Caco-2 (cell line): ENCODE measurements around the gene FOXA1. TPM values are rescaled to one million over a fixed set of nuclear protein-coding genes. Genes with fewer than 3 reads are reported as not detected.
"Not testable (repeated sequence)": the region's sequence is repeated elsewhere in the genome, so short reads cannot be mapped to it uniquely, and the experiment has no call there.

ENCODE experiments used
- BruUV-seq: library from RNA; stranded (reverse); fragments of 400-500 nt; replicated peaks from 2 replicates; lab custom pipeline; 2021; lab: Mats Ljungman, UMichigan
- CTCF ChIA-PET: fragments of 300-600 bp; sonication (Branson Sonifier 250); formaldehyde crosslinking; loops from one replicate; lab custom pipeline; 2022; ENCODE audit warnings: antibody characterized with exemption; lab: Charles Lee
- POLR2A ChIA-PET: fragments of 300-600 bp; sonication (Branson Sonifier 250); formaldehyde crosslinking; loops from one replicate; lab custom pipeline; 2022; ENCODE audit warnings: antibody characterized with exemption; lab: Charles Lee
- DNase-seq, 2 experiments: peaks; one replicate each; pipeline versions ENCODE4 v3.0.0 to v3.0.0-alpha.2; 2020 to 2022
- H3K27me3 ChIP-seq: replicated peaks from 2 replicates; pipeline ENCODE4 v1.6.0; 2011; ENCODE audit warnings: low read length; ENCODE audit not compliant: control insufficient read depth, insufficient read depth
- H3K36me3 ChIP-seq: 2 replicates; pipeline ENCODE4 v1.5.1; 2011; ENCODE audit warnings: low read length; ENCODE audit not compliant: control insufficient read depth, insufficient read depth
- H3K4me1 ChIP-seq: fragments of 250-450 bp; sonication (Bioruptor Pico); 2 replicates; pipeline ENCODE4 v1.5.1; 2020; ENCODE audit warnings: mild to moderate bottlenecking
- H3K4me3 ChIP-seq: 2 replicates; pipeline ENCODE4 v1.5.1; 2011; ENCODE audit warnings: low read depth, mild to moderate bottlenecking, control low read depth, low read length
- H3K9me3 ChIP-seq: fragments of 250-450 bp; sonication (Bioruptor Pico); 2 replicates; pipeline ENCODE4 v1.5.1; 2020; ENCODE audit warnings: mild to moderate bottlenecking, moderate library complexity
- H3K27ac Mint-ChIP-seq: one replicate; pipeline ENCODE4 v1.8.0; 2022; ENCODE audit warnings: mixed read lengths; ENCODE audit not compliant: unreplicated experiment
- H3K27me3 Mint-ChIP-seq: one replicate; pipeline ENCODE4 v1.8.0; 2022; ENCODE audit warnings: mixed read lengths; ENCODE audit not compliant: insufficient read depth, unreplicated experiment
- H3K36me3 Mint-ChIP-seq: one replicate; pipeline ENCODE4 v1.8.0; 2022; ENCODE audit warnings: mild to moderate bottlenecking, mixed read lengths; ENCODE audit not compliant: insufficient read depth, unreplicated experiment
- H3K4me1 Mint-ChIP-seq: one replicate; pipeline ENCODE4 v1.8.0; 2022; ENCODE audit warnings: low read depth, mixed read lengths; ENCODE audit not compliant: unreplicated experiment
- H3K4me3 Mint-ChIP-seq: one replicate; pipeline ENCODE4 v1.8.0; 2022; ENCODE audit warnings: mild to moderate bottlenecking, moderate library complexity, mixed read lengths; ENCODE audit not compliant: unreplicated experiment
- H3K9me3 Mint-ChIP-seq: one replicate; pipeline ENCODE4 v1.8.0; 2022; ENCODE audit warnings: mixed read lengths; ENCODE audit not compliant: unreplicated experiment
- intact Hi-C: fragments of 100-400 bp; cut with micrococcal nuclease; formaldehyde crosslinking; loops from one replicate; pipeline ENCODE4 v1.10.0; 2022; ENCODE audit not compliant: unreplicated experiment
- total RNA-seq: library from RNA; stranded (reverse); gene quantifications from 2 replicates; pipeline ENCODE4 v1.2.3, GENCODE V29; 2022
- TF ChIP-seq, protein P1 (sequence below), 2 experiments: fragments of 200-600 bp in 1 of 2; IDR thresholded peaks; 1 replicate in 1 of 2; 2 replicates in 1 of 2; pipeline versions ENCODE4 v1.5.1 to v1.8.0; 2011 to 2022; ENCODE audit warnings: antibody characterized with exemption in 1 of 2, control low read depth in 1 of 2, inconsistent platforms in 1 of 2, low read depth in 1 of 2, low read length in 1 of 2, mild to moderate bottlenecking in 1 of 2, moderate library complexity in 1 of 2; ENCODE audit not compliant: insufficient read depth in 1 of 2, severe bottlenecking in 1 of 2, unreplicated experiment in 1 of 2

The FOXA1 gene
- total RNA-seq, 1 experiment from 2014 or later = 271 TPM

DNA sequence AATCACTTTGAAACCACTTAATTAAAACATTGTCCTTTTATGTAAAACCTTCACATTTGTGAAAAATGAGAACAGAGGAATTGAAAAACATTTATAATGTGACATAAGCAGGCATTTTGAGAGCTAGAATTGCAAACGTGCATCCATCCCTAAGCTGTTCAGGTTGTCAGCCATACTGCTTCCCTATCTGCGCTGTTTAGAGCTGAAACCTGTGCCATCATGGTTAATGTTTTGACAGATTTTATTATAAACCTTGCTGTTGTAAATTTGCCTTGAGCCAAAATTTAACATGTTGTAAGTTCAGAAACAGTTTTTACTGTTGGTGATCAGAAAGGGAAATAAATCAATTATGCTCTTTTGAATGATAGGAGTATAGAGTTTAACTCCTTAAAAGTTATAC lies 31.9 kb downstream of the FOXA1 start:
- TF ChIP-seq, protein P1, sequence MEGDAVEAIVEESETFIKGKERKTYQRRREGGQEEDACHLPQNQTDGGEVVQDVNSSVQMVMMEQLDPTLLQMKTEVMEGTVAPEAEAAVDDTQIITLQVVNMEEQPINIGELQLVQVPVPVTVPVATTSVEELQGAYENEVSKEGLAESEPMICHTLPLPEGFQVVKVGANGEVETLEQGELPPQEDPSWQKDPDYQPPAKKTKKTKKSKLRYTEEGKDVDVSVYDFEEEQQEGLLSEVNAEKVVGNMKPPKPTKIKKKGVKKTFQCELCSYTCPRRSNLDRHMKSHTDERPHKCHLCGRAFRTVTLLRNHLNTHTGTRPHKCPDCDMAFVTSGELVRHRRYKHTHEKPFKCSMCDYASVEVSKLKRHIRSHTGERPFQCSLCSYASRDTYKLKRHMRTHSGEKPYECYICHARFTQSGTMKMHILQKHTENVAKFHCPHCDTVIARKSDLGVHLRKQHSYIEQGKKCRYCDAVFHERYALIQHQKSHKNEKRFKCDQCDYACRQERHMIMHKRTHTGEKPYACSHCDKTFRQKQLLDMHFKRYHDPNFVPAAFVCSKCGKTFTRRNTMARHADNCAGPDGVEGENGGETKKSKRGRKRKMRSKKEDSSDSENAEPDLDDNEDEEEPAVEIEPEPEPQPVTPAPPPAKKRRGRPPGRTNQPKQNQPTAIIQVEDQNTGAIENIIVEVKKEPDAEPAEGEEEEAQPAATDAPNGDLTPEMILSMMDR (IDR thresholded peaks at IDR 0.05; ENCODE audit: insufficient read depth in 1 of 2, low read depth in 1 of 2, low read length in 1 of 2, severe bottlenecking in 1 of 2, unreplicated experiment in 1 of 2) = no peak
- Histone ChIP-seq H3K4me1 (peaks cover 56% of the 10 kb centered on the region), H3K4me3 (no peak overlapping the region), H3K9me3 (no peaks in the 10 kb centered on the region), H3K27me3 (no peaks in the 10 kb centered on the region), H3K36me3 (peaks cover 2% of the 10 kb centered on the region; the same call in 1 of the 2 replicates)
- peak overlapping the region; percentile 54 for H3K27ac Mint-ChIP-seq
- peaks cover 23% of the 10 kb centered on the region for H3K4me1 Mint-ChIP-seq
- ChIA-PET POLR2A (interaction anchor here (1.5 to 1.8 kb wide), 2 partner anchors 22 to 25 kb away, joined by 5 to 7 read pairs; no protein-coding TSS in a partner anchor), CTCF (interaction anchor here (1.0 kb wide), 1 partner anchor 20 kb away, joined by 3 read pairs; no protein-coding TSS in a partner anchor)
- H3K36me3 Mint-ChIP-seq = peaks cover 40% of the 10 kb centered on the region
- no peak for DNase-seq
- intact Hi-C loops = loop anchor here (5.0 kb wide), 1 partner anchor 221 kb away; no protein-coding TSS in a partner anchor
- H3K9me3 Mint-ChIP-seq = peaks cover 10% of the 10 kb centered on the region
- no TSS peak for BruUV-seq
- peak overlapping the region; percentile 67 for H3K4me3 Mint-ChIP-seq
- H3K27me3 Mint-ChIP-seq = no peaks in the 10 kb centered on the region

DNA sequence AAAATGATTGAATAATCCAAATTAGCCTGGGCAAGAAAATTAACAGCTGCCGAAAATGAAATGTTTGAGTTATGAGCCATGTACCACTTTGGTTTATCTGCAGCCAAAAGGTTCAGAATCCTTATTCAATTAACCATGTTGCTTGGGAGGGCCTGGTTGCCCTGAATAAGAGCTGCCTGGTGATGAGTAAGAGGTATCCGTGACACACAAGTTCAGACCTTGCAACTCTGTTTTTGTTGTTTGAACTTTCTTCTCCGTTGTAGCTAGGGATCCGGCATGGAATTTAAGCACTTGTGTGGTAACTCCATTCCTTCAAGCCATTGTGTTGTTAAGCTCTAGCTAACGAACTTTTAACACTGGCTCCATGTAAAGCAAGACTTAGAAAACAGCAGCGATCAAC lies 35.7 kb downstream of the FOXA1 start:
- no peak for DNase-seq
- H3K4me3 Mint-ChIP-seq = no peak overlapping the region
- peaks cover 56% of the 10 kb centered on the region for H3K36me3 Mint-ChIP-seq
- peaks cover 7% of the 10 kb centered on the region for H3K4me1 Mint-ChIP-seq
- no peaks in the 10 kb centered on the region for H3K27me3 ChIP-seq
- H3K9me3 ChIP-seq = peaks cover 11% of the 10 kb centered on the region; the same call in 1 of the 2 replicates
- peaks cover 35% of the 10 kb centered on the region for H3K4me1 ChIP-seq
- H3K36me3 ChIP-seq = peaks cover 2% of the 10 kb centered on the region; the same call in 1 of the 2 replicates
- no TSS peak for BruUV-seq
- H3K4me3 ChIP-seq = no peak overlapping the region
- peaks cover 25% of the 10 kb centered on the region for H3K9me3 Mint-ChIP-seq
- H3K27me3 Mint-ChIP-seq = no peaks in the 10 kb centered on the region
- TF ChIP-seq, protein P1 (IDR thresholded peaks at IDR 0.05; ENCODE audit: insufficient read depth in 1 of 2, low read depth in 1 of 2, low read length in 1 of 2, severe bottlenecking in 1 of 2, unreplicated experiment in 1 of 2) = no peak
- H3K27ac Mint-ChIP-seq = no peak overlapping the region
- ChIA-PET POLR2A (interaction anchor here (0.7 kb wide), 1 partner anchor 13 kb away, joined by 3 read pairs; no protein-coding TSS in a partner anchor), CTCF (no interaction called here)
- intact Hi-C loops = no loop called here

DNA sequence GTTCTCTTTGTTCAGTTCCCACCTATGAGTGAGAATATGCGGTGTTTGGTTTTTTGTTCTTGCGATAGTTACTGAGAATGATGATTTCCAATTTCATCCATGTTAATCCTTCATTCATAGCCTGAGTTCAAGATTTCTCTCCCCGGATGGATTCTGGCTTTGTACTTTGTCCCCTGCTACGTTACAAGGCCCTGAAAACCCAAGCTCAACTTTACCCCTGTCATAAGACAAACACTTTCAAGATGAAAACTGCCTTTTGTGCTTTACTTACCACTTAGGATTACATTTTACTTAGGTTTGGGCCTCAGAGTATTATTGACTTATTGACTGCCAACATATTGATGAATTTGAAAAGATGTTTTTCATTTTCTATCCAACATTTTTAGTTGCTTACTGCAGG lies 36.3 kb downstream of the FOXA1 start:
- Mint-ChIP-seq H3K36me3 (peaks cover 57% of the 10 kb centered on the region), H3K4me1 (peaks cover under 1% of the 10 kb centered on the region), H3K9me3 (peaks cover 32% of the 10 kb centered on the region), H3K4me3 (no peak overlapping the region), H3K27ac (no peak overlapping the region), H3K27me3 (no peaks in the 10 kb centered on the region)
- no peaks in the 10 kb centered on the region for H3K27me3 ChIP-seq
- H3K9me3 ChIP-seq = peaks cover 13% of the 10 kb centered on the region
- intact Hi-C loops = no loop called here
- no peak overlapping the region for H3K4me3 ChIP-seq
- peaks cover 33% of the 10 kb centered on the region for H3K4me1 ChIP-seq
- TF ChIP-seq, protein P1 (IDR thresholded peaks at IDR 0.05; ENCODE audit: insufficient read depth in 1 of 2, low read depth in 1 of 2, low read length in 1 of 2, severe bottlenecking in 1 of 2, unreplicated experiment in 1 of 2) = no peak
- peaks cover 2% of the 10 kb centered on the region; the same call in 1 of the 2 replicates for H3K36me3 ChIP-seq
- BruUV-seq = no TSS peak
- POLR2A ChIA-PET = interaction anchor here (0.7 kb wide), 1 partner anchor 13 kb away, joined by 3 read pairs; no protein-coding TSS in a partner anchor
- no peak for DNase-seq
- CTCF ChIA-PET = no interaction called here

DNA sequence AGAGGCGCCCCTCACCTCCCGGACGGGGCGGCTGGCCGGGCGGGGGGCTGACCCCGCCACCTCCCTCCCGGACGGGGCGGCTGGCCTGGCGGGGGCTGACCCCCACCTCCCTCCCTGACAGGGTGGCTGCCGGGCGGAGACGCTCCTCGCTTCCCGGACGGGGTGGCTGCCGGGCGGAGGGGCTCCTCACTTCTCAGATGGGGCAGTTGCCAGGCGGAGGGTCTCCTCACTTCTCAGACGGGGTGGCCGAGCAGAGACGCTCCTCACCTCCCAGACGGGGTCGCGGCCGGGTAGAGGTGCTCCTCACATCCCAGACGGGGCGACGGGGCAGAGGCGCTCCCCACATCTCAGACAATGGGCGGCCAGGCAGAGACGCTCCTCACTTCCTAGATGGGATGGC lies 39.5 kb downstream of the FOXA1 start:
- CTCF ChIA-PET, H3K27ac Mint-ChIP-seq, BruUV-seq: not testable (repeated sequence)

More for the DNA sequence above, 39.5 kb downstream of the FOXA1 start:
- H3K9me3 Mint-ChIP-seq = peaks cover 46% of the 10 kb centered on the region
- H3K4me1 Mint-ChIP-seq, POLR2A ChIA-PET, intact Hi-C loops, H3K4me1 ChIP-seq, H3K4me3 ChIP-seq, H3K27me3 Mint-ChIP-seq, H3K27me3 ChIP-seq, H3K4me3 Mint-ChIP-seq, DNase-seq, H3K36me3 ChIP-seq: not testable (repeated sequence)
- H3K36me3 Mint-ChIP-seq = peaks cover 53% of the 10 kb centered on the region
- peaks cover 32% of the 10 kb centered on the region for H3K9me3 ChIP-seq
